Retinal pigment epithelial cell (primary cell): ENCODE data around the gene TBC1D30.

Experiments used
- DNase-seq: peaks from one replicate; pipeline ENCODE4 v3.0.0-alpha.2; 2010; ENCODE audit warnings: low read depth
- H3K4me3 ChIP-seq: 2 replicates; pipeline ENCODE4 v1.5.1; 2011; ENCODE audit warnings: mild to moderate bottlenecking, low read length, control low read depth, moderate library complexity
- TF ChIP-seq, protein P1 (sequence below): conservative IDR thresholded peaks from 2 replicates; pipeline ENCODE4 v1.5.1; 2011; ENCODE audit warnings: low read depth, low read length, control low read depth, inconsistent platforms

TBC1D30 gene

DNA sequence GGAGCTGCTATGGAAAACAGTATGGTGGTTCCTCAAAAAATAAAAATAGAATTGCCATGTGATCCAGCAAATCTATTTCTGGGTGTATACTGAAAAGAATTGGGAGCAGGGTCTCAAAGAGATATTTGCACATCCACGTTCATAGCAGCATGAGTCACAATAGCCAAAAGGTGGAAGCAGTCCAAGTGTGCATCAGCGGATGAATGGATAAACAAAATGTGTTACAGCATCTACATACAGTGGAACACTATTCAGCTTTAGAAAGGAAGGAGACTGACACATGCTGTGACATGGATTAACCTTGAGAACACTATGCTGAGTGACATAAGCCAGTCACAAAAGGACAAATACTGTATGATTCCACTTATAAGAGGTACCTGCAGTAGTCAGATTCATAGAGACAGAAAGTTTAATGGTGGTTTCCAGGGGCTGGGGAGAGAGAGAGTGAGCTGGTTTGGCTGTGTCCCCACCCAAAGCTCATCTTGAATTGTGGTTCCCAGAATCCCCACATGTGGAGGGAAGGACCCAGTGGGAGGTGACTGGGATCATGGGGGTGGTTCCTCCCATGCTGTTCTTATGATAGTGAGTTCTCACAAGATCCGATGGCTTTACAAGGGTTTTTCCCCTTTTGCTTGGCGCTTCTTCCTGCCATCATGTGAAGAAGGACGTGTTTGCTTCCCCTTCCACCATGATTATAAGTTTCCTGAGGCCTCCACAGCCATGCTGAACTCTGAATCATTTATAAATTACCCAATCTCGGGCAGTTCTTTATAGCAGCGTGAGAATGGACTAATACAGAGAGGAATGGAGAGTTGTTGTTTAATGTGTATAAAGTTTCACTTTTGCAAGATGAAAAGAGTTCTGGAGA lies 17.6 kb upstream of the TBC1D30 start:
- no peak overlapping the region for H3K4me3 ChIP-seq
- DNase-seq, result no peak
- TF ChIP-seq, protein P1, sequence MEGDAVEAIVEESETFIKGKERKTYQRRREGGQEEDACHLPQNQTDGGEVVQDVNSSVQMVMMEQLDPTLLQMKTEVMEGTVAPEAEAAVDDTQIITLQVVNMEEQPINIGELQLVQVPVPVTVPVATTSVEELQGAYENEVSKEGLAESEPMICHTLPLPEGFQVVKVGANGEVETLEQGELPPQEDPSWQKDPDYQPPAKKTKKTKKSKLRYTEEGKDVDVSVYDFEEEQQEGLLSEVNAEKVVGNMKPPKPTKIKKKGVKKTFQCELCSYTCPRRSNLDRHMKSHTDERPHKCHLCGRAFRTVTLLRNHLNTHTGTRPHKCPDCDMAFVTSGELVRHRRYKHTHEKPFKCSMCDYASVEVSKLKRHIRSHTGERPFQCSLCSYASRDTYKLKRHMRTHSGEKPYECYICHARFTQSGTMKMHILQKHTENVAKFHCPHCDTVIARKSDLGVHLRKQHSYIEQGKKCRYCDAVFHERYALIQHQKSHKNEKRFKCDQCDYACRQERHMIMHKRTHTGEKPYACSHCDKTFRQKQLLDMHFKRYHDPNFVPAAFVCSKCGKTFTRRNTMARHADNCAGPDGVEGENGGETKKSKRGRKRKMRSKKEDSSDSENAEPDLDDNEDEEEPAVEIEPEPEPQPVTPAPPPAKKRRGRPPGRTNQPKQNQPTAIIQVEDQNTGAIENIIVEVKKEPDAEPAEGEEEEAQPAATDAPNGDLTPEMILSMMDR, result no peak

DNA sequence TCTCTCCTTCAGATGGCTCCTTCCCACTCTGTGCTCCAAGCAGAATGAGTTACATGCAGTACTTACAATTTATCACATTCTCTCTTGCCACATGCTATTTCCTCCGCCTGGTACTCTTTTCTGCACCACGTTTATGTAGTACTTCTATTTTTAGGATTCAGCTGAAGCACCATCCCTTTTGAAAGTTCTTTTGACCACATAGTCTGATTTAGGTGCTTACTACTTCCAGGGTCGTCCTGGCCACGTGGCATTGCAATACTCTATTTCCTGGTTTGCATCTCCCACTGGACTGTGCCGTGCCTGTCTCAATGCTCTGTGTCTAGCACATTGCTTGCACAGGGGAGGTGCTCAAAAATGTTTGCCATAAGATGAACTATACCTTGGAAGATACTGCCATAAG lies 16.3 kb upstream of the TBC1D30 start:
- no peak overlapping the region for H3K4me3 ChIP-seq
- no peak for DNase-seq
- TF ChIP-seq, protein P1, result no peak

DNA sequence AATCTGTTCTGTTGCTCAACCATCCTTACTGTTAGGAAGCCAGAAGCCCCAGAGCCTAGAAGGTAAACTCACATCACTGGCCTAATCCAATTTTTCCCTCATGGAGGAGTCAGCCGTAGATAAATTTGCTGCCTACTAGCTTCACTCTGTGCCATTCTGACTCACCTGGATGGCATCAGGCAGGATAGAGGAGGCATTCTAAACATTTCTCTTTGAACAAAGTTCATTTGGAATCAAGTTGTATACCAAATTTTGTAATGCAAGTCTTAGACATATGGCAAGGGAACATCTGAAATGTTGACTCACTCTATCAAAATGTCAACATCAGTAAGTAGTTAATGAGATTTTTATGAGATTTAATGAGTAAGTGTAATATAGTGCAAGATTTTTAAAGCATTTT lies 13.6 kb upstream of the TBC1D30 start:
- TF ChIP-seq, protein P1, result no peak
- no peak overlapping the region for H3K4me3 ChIP-seq
- DNase-seq, result no peak

- no peak overlapping the region for H3K4me3 ChIP-seq
- TF ChIP-seq, protein P1, result no peak
- DNase-seq, result no peak
Observed at GRCh38 chr12:64813723-64814122, 10.7 kb upstream of the TBC1D30 start.

DNA sequence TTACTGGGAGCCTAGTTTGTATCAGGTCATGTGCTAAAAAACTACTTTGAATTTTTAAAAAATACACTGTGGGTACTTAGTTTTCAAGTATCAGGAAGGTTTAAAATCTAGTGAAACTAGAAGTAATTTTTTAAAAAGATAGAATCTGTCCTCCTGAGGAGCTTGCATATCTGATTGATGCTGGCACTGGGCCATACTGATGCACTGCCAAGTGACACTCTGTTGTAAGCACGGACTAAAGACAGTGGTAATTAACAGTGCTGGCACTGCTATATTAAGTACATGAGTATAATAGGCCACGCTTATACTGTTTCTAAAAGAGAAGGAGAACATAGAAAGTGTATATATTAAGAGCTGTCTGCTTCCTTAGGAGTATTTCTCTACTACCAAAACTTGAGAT lies 10.0 kb upstream of the TBC1D30 start:
- TF ChIP-seq, protein P1, result no peak
- no peak overlapping the region for H3K4me3 ChIP-seq
- DNase-seq, result no peak

DNA sequence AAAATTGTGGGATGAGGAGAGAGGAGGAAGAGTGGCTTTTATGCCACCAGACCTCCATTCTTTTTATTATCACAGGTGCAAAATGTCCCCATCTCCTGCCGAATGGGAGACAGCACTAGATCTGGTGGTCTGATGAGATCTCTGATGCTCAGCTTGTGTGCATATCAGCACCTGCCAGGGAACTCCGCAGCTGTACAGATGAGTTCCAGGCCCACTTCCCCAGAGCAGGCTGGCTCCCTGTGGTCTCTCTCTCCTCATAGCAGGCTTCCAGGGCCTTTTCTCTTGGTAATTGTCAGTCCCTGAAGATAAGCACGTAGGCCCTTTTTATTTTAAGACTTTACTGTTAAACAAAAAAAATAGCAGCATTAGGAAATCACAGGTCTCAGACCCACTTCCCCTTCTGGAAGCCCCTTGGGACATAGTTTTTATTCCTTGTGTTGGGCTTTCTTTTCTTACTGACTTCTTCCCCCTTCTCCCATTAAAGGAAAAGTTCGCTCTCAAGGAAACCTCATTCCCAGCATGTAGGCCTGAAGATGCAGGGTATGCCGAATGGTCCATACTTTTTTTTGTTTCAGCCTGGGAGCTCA lies 4.5 kb upstream of the TBC1D30 start:
- TF ChIP-seq, protein P1, result no peak
- no peak for DNase-seq
- no peak overlapping the region for H3K4me3 ChIP-seq

- TF ChIP-seq, protein P1, result no peak
- no peak for DNase-seq
- no peak overlapping the region for H3K4me3 ChIP-seq
Observed at GRCh38 chr12:64820593-64820992, 3.9 kb upstream of the TBC1D30 start.
